AG10803 (cell line): ENCODE data around the gene TMEM178B.
A peak's percentile ranks its signal among the peaks of the same experiment; 100 is the strongest.

Source experiments
- DNase-seq: peaks from one replicate; pipeline ENCODE4 v3.0.0; 2010; ENCODE audit warnings: low read depth
- H3K4me3 ChIP-seq: 2 replicates; pipeline ENCODE4 v1.5.1; 2011; ENCODE audit warnings: mild to moderate bottlenecking, low read length, control low read depth
- CTCF ChIP-seq: conservative IDR thresholded peaks from 2 replicates; pipeline ENCODE4 v1.5.1; 2011; ENCODE audit warnings: mild to moderate bottlenecking, low read length, control low read depth, inconsistent platforms

TMEM178B gene

GRCh38 chr7:141145630-141145982 is 71.7 kb downstream of the TMEM178B start:
- peak; percentile 5 for DNase-seq
- TF ChIP-seq CTCF: no peak
- no peak overlapping the region for H3K4me3 ChIP-seq

GRCh38 chr7:141147482-141147881 is 73.6 kb downstream of the TMEM178B start:
- no peak for DNase-seq
- TF ChIP-seq CTCF: no peak
- H3K4me3 ChIP-seq: no peak overlapping the region

- DNase-seq: no peak
- TF ChIP-seq CTCF: no peak
Measured at GRCh38 chr7:141150465-141150864, 76.6 kb downstream of the TMEM178B start.

GRCh38 chr7:141151746-141152145 is 77.9 kb downstream of the TMEM178B start:
- no peak for TF ChIP-seq CTCF
- H3K4me3 ChIP-seq: no peak overlapping the region
- DNase-seq: no peak

More at GRCh38 chr7:141150465-141150864, 76.6 kb downstream of the TMEM178B start:
- no peak overlapping the region for H3K4me3 ChIP-seq

GRCh38 chr7:141153231-141153630 is 79.4 kb downstream of the TMEM178B start:
- no peak for DNase-seq
- no peak overlapping the region for H3K4me3 ChIP-seq
- TF ChIP-seq CTCF: no peak

- TF ChIP-seq CTCF: no peak
- no peak overlapping the region for H3K4me3 ChIP-seq
Measured at GRCh38 chr7:141154131-141154732, 80.4 kb downstream of the TMEM178B start.

GRCh38 chr7:141156407-141156806 is 82.5 kb downstream of the TMEM178B start:
- H3K4me3 ChIP-seq: no peak overlapping the region

More at GRCh38 chr7:141154131-141154732, 80.4 kb downstream of the TMEM178B start:
- DNase-seq: no peak

More at GRCh38 chr7:141156407-141156806, 82.5 kb downstream of the TMEM178B start:
- no peak for DNase-seq
- TF ChIP-seq CTCF: no peak
